GM18867 (cell line): Measurements from ENCODE around the gene SRP9.

Source experiments
- ATAC-seq: cut with Tn5 transposase; IDR thresholded peaks from one replicate; pipeline ENCODE4 v1.9.1; 2021; ENCODE audit warnings: mild to moderate bottlenecking, moderate library complexity; ENCODE audit not compliant: unreplicated experiment

Gene SRP9

GRCh38 chr1:225777583-225778336 is at the start of gene SRP9:
SRP9 (plus strand) TSS chr1:225777826; CDS start chr1:225777941, 115 bp downstream.
- ATAC-seq = peak; percentile 98

GRCh38 chr1:225731491-225731890 is 46.1 kb upstream of the SRP9 start:
- ATAC-seq = no peak

GRCh38 chr1:225733254-225733653 is 44.4 kb upstream of the SRP9 start:
- no peak for ATAC-seq

- no peak for ATAC-seq
Observed at GRCh38 chr1:225735252-225736149, 42.1 kb upstream of the SRP9 start.

GRCh38 chr1:225736437-225737098 is 41.1 kb upstream of the SRP9 start:
- ATAC-seq = no peak

- no peak for ATAC-seq
Observed at GRCh38 chr1:225737161-225737560, 40.5 kb upstream of the SRP9 start.

- ATAC-seq = no peak
Observed at GRCh38 chr1:225737866-225738265, 39.8 kb upstream of the SRP9 start.

- ATAC-seq = no peak
Observed at GRCh38 chr1:225738763-225739162, 38.9 kb upstream of the SRP9 start.

GRCh38 chr1:225739542-225740107 is 38.0 kb upstream of the SRP9 start:
- ATAC-seq = no peak

- no peak for ATAC-seq
Observed at GRCh38 chr1:225744745-225745144, 32.9 kb upstream of the SRP9 start.

- ATAC-seq = no peak
Observed at GRCh38 chr1:225745273-225745672, 32.4 kb upstream of the SRP9 start.

GRCh38 chr1:225746361-225747179 is 31.1 kb upstream of the SRP9 start:
- ATAC-seq = no peak

GRCh38 chr1:225747566-225747965 is 30.1 kb upstream of the SRP9 start:
- no peak for ATAC-seq

- ATAC-seq = no peak
Observed at GRCh38 chr1:225748529-225748928, 29.1 kb upstream of the SRP9 start.

GRCh38 chr1:225749706-225750105 is 27.9 kb upstream of the SRP9 start:
- ATAC-seq = no peak

GRCh38 chr1:225750420-225750819 is 27.2 kb upstream of the SRP9 start:
- no peak for ATAC-seq

GRCh38 chr1:225750875-225751824 is 26.5 kb upstream of the SRP9 start:
- no peak for ATAC-seq

GRCh38 chr1:225752245-225752644 is 25.4 kb upstream of the SRP9 start:
- ATAC-seq = peak; percentile 78
